ENCODE results near the gene AANAT. TPM values are rescaled to one million over a fixed set of nuclear protein-coding genes. Genes with fewer than 3 reads are reported as not detected.

Gene AANAT
- total RNA-seq, 3 donors from 2014 or later (not counting 1 experiment from before 2014, with no cell fraction given) = 0.28 to 0.50 TPM; not detected in 1

DNA sequence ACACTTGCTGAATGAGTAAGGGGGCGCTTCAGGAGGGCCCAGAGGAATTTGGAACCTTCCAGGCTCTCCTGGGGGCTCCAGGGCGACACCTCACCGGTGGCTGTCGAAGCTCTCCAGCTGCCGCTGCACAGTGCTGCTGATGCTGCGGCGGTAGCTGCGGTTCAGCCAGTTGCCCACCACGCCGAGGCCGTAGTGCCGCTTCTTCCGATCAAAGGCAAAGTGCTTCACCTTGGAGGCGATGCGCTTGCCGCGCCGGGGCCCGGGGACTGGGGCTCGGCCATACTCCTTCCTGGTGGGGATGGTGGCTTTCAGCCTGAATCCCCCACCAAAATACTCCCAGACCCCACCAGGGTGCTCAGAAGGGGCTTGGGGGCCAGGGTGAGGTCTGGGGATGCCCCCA lies 9.3 kb downstream of the AANAT start:
- H3K36me3 Mint-ChIP-seq = no peaks in the 10 kb centered on the region
- Histone ChIP-seq H3K4me3 (ENCODE audit: low read length) (no peak overlapping the region), H3K4me1 (ENCODE audit: control insufficient read depth, insufficient read depth, low read length) (peaks cover 23% of the 10 kb centered on the region), H3K27ac (ENCODE audit: low read length) (no peak overlapping the region), H3K27me3 (ENCODE audit: control insufficient read depth, insufficient read depth, low read length) (no peaks in the 10 kb centered on the region), H3K36me3 (ENCODE audit: control insufficient read depth, insufficient read depth, low read length) (peaks cover 75% of the 10 kb centered on the region), H3K9me3 (ENCODE audit: control insufficient read depth, insufficient read depth, low read length) (no peaks in the 10 kb centered on the region)
- H3K9me3 Mint-ChIP-seq = no peaks in the 10 kb centered on the region
- intact Hi-C loops (cut with micrococcal nuclease) = no loop called here
- WGBS (ENCODE audit: insufficient coverage) = 98% methylated on average over 19 of the region's 20 CpGs
- no peak overlapping the region for H3K4me3 Mint-ChIP-seq
- DNase-seq (no peak), ATAC-seq (no peak)
- peaks cover 6 to 17% of the 10 kb centered on the region in 2 donors for H3K4me1 Mint-ChIP-seq
- TF ChIP-seq, protein P1, sequence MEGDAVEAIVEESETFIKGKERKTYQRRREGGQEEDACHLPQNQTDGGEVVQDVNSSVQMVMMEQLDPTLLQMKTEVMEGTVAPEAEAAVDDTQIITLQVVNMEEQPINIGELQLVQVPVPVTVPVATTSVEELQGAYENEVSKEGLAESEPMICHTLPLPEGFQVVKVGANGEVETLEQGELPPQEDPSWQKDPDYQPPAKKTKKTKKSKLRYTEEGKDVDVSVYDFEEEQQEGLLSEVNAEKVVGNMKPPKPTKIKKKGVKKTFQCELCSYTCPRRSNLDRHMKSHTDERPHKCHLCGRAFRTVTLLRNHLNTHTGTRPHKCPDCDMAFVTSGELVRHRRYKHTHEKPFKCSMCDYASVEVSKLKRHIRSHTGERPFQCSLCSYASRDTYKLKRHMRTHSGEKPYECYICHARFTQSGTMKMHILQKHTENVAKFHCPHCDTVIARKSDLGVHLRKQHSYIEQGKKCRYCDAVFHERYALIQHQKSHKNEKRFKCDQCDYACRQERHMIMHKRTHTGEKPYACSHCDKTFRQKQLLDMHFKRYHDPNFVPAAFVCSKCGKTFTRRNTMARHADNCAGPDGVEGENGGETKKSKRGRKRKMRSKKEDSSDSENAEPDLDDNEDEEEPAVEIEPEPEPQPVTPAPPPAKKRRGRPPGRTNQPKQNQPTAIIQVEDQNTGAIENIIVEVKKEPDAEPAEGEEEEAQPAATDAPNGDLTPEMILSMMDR (IDR thresholded peaks at IDR 0.05) = no peak
- H3K27me3 Mint-ChIP-seq (ENCODE audit: low read depth in 2 of 2) = no peaks in the 10 kb centered on the region
- H3K27ac Mint-ChIP-seq = no peak overlapping the region

DNA sequence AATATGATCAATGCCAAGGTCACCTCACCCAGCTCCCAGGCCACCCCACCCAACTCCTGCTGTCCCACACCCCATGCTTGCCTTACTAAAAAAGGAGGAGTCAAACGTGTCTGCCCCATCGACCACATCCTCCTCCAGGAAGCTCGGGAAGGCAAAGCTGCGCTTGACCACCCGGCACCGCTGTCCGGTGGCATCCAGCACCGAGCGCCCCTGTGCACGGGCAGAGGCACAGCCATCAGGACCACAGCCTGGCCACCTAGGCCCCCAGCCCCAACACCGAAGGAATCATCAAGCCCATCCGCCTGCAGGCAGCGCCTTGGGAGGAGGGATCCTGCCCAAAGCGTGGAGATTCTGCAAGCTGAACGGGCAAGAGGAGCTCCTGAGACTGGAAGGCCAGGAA lies 10.2 kb downstream of the AANAT start:
- Histone ChIP-seq H3K36me3 (ENCODE audit: control insufficient read depth, insufficient read depth, low read length) (peaks cover 69% of the 10 kb centered on the region), H3K9me3 (ENCODE audit: control insufficient read depth, insufficient read depth, low read length) (no peaks in the 10 kb centered on the region), H3K27me3 (ENCODE audit: control insufficient read depth, insufficient read depth, low read length) (no peaks in the 10 kb centered on the region), H3K4me3 (ENCODE audit: low read length) (no peak overlapping the region), H3K4me1 (ENCODE audit: control insufficient read depth, insufficient read depth, low read length) (peaks cover 29% of the 10 kb centered on the region), H3K27ac (ENCODE audit: low read length) (no peak overlapping the region)
- peaks cover 10 to 20% of the 10 kb centered on the region in 2 donors for H3K4me1 Mint-ChIP-seq
- WGBS (ENCODE audit: insufficient coverage) = 88% methylated on average over 15 of the region's 15 CpGs
- H3K27ac Mint-ChIP-seq = peak overlapping the region in 1 of 2 donors; percentile 75
- no peaks in the 10 kb centered on the region for H3K9me3 Mint-ChIP-seq
- ATAC-seq (no peak), DNase-seq (no peak)
- no peaks in the 10 kb centered on the region for H3K27me3 Mint-ChIP-seq (ENCODE audit: low read depth in 2 of 2)
- no peak overlapping the region for H3K4me3 Mint-ChIP-seq
- TF ChIP-seq, protein P1 (IDR thresholded peaks at IDR 0.05) = no peak
- intact Hi-C loops (cut with micrococcal nuclease) = no loop called here
- H3K36me3 Mint-ChIP-seq = no peaks in the 10 kb centered on the region

DNA sequence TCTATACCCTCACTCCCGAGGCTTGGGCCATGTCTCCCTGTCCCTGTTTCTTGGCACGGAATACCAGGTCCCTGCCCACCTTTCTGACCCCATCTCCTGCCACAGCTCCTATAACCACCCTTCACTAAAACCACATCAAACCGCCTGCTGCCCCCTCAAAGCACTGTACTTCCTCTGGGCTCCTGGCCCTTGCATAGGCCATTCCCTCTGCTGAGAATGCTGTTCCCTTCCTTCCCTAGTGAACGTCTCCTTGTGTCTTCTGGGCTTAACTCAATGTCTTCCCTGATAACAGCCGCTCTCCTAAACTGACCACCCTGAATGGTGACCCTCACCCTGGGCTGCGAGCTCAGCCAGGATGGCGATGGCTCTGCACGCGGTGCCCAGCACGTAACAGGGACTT lies 10.7 kb downstream of the AANAT start:
- H3K9me3 ChIP-seq (ENCODE audit: control insufficient read depth, insufficient read depth, low read length) = no peaks in the 10 kb centered on the region
- DNase-seq = no peak
- H3K36me3 ChIP-seq (ENCODE audit: control insufficient read depth, insufficient read depth, low read length) = peaks cover 64% of the 10 kb centered on the region
- H3K4me3 ChIP-seq (ENCODE audit: low read length) = no peak overlapping the region
- intact Hi-C loops (cut with micrococcal nuclease) = no loop called here
- H3K4me1 ChIP-seq (ENCODE audit: control insufficient read depth, insufficient read depth, low read length) = peaks cover 33% of the 10 kb centered on the region
- Mint-ChIP-seq H3K27ac (peak overlapping the region in 1 of 2 donors; percentile 75), H3K4me3 (no peak overlapping the region), H3K9me3 (no peaks in the 10 kb centered on the region), H3K27me3 (ENCODE audit: low read depth in 2 of 2) (no peaks in the 10 kb centered on the region), H3K36me3 (no peaks in the 10 kb centered on the region), H3K4me1 (peaks cover 10 to 20% of the 10 kb centered on the region in 2 donors)
- TF ChIP-seq, protein P1 (IDR thresholded peaks at IDR 0.05) = no peak
- ATAC-seq = no peak
- H3K27ac ChIP-seq (ENCODE audit: low read length) = no peak overlapping the region
- no peaks in the 10 kb centered on the region for H3K27me3 ChIP-seq (ENCODE audit: control insufficient read depth, insufficient read depth, low read length)
- WGBS (ENCODE audit: insufficient coverage) = 94% methylated on average over 10 of the region's 10 CpGs
